ENCODE measurements around the gene PHF23.
A peak's percentile ranks its signal among the peaks of the same experiment; 100 is the strongest.
"Not testable (repeated sequence)": the region's sequence is repeated elsewhere in the genome, so short reads cannot be mapped to it uniquely, and the experiment has no call there.

The PHF23 gene

DNA sequence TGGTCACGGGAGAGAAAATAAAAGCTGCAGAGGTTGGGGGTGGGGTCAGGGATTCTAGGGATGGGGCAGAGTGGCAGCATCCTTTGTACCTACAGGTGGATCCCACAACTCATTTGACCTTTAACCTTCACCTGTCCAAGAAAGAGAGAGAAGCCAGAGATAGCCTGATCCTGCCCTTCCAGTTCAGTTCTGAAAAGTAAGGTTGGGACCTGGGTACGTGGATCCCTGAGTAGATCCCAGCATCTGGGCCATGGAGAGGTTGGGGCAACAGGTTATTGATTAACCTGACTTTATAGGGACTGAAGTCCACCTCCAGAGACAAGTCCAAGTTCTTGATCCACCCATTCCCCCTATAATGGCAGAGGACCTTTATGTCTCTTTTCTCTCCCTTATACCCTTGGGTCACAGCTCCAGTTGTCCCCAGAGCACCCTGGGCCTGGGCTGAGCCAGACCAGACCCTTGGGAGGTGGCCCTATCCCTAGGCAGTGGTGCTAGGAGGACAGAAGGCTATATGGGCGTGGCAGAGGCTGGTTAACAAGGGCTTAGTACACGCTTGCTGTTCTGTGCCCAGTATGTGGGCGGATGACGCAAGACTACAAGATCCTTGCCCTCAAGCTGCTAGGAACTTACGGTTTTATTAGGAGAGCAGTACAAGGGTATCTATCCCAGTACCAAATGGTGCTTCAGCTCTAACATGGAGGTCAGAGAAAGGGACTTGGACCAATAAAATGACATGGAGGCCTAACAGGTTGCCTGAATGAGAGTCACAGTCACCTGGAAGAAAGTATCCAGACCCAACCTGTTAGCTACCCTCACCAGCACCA lies 19.7 kb upstream of the PHF23 start:
- DNase-seq (peak; percentile 27), ATAC-seq (peak; percentile 10)

DNA sequence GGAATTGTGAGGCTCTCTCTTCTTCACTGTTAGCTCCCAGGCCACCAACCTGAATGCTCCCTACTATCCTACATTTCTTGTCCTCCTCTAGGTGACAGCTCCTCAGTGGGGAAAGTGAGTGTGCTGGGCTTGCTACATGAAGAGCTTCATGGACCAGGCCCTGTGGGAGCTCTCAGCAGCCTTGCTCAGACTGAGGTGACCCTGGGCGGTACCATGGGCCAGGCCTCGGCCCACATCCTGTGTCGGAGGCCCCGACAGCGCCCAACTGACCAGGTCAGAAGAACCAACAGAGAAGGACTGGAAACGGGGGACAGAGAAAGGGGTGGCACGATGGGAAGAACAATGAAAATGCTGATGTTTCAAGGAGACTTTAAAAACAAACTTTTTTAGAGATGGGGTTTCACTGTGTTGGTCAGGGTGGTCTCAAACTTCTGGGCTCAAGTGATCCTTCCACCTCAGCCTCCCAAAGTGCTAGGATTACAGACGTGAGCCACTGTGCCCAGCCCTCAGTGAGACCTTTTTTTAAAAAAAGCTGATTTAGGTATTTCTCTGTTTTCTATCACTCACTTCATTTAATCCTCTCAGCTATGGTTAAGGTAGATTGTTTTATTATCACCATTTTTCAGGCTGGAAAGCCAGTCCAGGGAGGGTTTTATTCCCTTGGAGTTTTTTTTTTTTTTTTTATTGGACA lies 17.7 kb upstream of the PHF23 start:
- DNase-seq, result no peak
- ATAC-seq, result no peak

DNA sequence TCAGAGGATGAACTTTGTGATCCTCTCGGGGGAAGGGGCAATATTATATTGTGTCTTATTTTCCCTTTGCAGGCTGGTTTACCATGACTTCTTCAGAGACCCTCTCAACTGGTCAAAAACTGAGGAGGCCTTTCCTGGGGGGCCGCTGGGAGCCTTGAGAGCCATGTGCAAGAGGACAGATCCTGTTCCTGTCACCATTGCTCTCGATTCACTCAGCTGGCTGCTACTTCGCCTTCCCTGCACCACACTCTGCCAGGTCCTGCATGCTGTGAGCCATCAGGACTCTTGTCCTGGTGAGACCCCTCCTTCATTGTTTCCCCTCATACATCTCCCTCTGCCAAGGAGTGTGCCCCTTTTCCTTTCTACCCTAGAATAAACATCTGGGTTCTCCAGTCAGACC lies 15.3 kb upstream of the PHF23 start:
- no peak for ATAC-seq
- DNase-seq, result no peak

DNA sequence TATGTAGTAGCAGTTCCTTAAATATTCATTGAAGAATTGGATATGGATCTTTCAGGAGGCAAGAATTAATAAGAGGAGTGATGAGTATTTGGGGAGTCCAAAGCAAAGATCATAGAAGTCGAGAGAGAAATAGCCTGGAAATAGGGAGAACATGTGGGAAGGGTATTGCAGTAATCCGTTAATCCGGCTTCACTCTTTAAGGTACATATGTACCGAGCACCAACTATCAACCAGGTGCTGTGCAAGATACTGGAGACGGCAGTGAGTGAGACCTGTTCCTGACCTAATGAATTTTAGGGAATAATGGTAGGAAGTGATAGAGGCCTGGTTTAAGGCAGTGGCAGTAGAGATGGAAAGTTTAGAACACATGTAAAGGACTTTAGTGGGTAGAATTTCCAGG lies 13.8 kb upstream of the PHF23 start:
- ATAC-seq (no peak), DNase-seq (no peak)

DNA sequence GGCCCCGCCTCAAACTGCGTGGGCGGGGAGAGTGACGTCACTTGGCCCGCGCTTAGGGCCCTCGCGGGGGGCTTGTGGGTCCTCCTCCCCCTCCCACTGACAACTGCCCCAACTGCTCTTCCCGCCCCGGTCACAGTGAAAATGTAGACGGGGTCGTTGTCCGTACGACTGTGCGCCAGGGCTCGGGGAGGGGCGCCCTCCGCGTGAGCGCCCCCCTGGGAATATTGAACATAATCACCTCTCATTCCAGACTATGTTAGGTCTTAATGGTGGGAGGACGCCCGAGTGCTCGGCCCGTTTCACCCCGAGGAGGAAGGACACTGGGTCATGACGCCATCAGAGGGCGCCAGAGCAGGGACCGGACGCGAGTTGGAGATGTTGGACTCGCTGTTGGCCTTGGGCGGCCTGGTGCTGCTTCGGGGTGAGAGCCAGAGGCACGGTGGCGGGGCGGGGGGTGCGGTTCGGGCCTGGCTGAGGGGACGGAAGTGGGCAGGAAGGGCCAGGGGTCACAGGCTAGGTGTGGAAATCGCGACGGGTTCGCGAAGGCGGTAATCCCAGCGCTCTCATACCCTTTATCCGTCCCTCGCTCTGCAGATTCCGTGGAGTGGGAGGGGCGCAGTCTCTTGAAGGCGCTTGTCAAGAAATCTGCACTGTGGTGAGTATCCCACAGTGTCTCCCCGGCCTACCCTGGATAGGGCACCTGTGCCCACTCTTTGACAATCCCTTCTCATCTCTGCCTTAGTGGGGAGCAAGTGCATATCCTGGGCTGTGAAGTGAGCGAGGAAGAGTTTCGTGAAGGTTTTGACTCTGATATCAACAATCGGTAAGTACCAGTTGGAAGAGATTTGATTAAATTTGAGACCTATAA lies 13.2 kb upstream of the PHF23 start, which contains the start of gene ELP5:
Gene ELP5, plus strand, starts transcription at position 40 of the 868 bp plus-strand sequence. Its CDS starts 336 bp downstream, at position 376.
- DNase-seq (peak; percentile 99), ATAC-seq (peak; percentile 73)

DNA sequence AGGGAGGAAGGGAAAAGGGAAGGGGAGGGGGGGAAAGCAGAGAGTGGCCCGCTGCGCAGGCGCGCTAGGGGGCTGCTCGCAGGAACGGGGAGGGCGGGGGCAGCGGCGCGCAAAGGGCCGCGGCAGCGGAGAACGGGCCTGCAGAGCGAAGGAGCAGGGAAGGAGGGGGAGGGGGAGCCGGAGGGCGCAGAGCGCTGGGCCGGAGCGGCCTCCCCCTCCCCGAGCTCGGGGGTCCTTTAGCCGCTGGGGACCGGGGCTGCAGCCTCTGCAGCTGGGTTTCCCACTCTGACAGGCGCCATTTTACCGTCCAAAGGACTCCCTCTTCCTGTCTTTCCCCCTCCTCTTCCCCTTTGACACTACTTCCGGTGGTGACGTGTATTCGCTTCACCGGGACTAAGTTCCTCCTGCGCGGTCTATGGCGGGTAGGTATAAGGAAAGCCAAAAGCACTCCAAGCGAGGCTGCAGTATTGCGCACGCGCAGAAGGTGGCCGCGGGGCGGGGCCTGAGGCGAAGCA lies 12.5 kb upstream of the PHF23 start, which contains the start of gene CTDNEP1:
Gene CTDNEP1, minus strand, starts transcription at position 74 of the 515 bp plus-strand sequence. CDS start 438 bp downstream, outside the sequence.
- ATAC-seq (peak; percentile 95), DNase-seq (peak; percentile 80)

DNA sequence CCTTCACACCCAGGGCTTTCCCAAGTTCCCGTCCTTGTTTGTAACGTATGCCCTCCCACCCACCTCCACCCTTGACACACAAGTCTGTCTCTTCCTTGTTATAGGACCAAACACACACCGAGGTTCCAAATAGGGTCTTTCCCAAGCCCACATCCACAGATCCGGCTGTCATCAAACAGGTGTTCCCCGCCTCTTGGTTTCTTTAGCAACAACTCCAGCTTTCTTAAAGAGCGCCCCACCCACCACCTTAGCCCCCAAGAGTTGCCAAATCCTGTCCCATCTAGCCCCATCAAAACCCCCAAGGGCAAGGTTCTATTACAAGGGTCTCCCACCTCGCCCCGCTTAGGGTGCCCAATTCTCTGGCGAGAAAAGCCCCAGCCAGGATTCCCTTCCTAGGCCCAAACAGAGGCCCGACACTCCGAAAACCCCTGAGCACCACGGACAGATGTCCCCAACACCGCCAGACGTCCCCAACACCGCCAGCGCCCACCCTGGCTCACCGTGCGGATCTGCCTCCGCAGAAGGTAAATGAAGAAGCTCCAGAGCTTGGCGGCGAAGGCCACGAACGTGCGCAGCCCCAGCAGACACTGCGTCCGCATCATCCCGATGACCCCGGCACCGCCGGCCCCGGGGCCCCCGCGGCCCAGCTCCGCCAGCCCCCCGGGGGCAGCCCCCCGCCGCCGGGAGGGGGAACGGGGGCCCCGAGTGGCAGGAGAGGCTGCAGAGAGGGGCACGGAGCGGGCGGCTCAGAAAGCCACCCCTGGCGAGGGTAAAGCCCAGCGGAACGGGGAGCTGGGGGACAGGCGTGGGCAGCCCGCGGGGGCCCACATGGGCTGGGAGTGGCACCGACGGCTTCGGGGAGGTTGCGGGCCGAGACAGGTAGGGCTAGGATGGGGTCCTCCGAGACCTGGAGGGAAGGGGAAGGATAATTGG lies 11.7 kb upstream of the PHF23 start:
- ATAC-seq, result no peak

DNA sequence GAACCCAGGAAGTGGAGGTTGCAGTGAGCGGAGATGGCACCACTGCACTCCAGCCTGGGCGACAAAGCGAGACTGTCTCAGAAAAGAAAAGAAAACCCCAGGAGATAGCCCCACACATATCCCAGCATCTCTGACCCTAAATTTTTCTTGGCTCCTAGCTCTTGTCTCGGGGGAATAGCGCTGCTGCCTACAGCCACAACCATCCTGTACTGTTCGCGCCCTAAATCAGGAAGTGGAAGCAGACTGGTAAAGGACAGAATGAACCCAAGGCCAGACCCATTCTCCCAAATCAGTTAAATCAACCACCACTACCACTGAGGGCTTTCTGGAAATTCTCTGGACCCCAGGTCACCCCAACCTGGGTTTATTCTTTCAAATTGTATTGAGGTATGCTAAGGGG lies 10.6 kb upstream of the PHF23 start:
- DNase-seq (no peak), ATAC-seq (no peak)

More for the DNA sequence above, 11.7 kb upstream of the PHF23 start:
- no peak for DNase-seq

DNA sequence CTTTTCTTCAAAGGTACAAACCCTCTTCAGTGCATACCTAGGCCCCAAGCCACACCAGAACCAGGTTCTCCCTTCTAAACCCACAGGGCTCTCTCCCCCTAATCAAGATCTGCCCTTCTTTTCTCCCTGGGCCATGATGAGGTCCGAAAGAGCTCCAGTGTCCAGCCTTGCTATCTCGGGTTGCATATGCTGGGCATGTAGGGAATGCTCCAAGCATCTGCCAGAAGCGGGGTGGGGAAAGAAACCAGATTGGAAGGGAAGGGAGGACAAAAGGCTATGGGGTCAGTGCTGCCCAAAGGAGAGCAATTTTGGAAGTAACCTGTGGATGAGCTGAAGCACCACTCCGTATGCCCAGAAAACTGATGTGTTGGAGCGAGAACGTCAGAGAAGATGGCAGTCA lies 10.0 kb upstream of the PHF23 start:
- ATAC-seq, result no peak
- no peak for DNase-seq

DNA sequence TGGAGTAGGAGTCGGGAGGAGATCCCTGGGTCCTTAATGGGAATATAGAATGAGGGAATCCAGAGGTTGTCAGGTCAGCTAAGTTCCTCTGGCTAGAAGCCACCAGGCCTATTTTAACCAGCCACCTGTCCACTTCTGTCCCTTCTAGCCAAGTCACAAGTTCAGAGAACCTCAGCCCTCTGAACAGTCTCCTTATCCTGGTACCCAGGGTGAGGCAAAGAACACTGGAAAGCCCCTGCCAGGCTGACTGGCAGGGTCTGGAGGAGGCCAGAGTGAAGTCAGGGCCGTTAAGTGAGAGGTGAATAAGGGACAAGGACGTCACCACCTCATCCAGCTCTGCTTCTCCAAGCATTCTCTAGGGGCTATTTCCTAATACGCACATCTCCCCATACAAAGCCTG lies 9.5 kb upstream of the PHF23 start:
- DNase-seq (no peak), ATAC-seq (no peak)

DNA sequence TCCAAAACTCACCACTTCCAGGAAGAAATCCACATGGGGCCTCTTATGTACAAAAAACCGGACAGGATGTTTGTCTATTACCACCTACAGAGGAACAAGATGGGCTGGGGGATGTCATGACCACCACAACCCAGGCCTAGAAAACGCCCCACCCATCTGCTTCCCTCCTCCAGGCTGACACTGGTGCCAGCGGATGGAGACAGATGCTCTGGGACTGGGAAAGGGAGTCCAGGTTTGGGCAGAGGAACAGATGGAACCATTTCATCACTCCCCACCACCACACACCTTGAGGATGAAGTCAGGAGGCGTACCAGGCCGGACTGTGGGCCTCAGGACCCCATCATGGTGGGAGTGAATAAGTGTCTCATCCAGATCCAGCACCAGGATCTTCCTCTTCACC lies 7.5 kb upstream of the PHF23 start:
- DNase-seq, result no peak
- ATAC-seq, result no peak

DNA sequence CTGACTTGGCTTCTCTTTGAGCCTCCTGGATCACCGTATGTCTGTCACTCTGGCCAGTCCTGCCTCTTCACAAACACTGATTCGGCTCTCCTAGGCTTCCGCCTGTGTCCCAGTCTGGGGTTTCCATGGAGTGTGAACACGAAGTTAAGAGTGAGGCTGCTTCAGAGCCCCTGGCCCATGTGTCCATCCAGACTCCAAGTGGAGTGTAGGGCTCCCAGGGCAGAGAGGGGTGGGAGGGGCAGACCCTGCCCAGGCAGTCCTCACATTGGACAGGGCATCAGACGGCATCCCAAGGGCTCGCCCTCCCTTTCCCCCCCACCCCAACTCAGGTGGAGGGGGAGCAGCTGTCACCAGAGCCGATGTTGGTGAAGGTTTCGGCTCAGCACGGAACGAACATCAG lies 4.6 kb upstream of the PHF23 start:
- not testable (repeated sequence) for ATAC-seq, DNase-seq

DNA sequence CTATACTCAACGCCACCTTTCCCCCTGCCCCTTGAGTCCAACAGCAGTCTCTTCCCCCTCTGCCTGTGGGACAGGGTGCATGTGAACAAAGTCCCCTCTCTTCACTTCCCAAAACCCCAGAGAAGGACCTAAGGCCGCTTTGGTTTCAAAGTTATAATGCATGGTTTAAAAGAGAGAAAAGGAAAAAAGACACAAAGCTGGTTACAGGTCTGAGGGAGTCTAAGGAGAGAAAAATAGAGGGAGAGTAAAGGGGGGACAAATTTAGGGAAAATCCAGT lies 4.1 kb upstream of the PHF23 start:
- ATAC-seq (no peak), DNase-seq (no peak)

DNA sequence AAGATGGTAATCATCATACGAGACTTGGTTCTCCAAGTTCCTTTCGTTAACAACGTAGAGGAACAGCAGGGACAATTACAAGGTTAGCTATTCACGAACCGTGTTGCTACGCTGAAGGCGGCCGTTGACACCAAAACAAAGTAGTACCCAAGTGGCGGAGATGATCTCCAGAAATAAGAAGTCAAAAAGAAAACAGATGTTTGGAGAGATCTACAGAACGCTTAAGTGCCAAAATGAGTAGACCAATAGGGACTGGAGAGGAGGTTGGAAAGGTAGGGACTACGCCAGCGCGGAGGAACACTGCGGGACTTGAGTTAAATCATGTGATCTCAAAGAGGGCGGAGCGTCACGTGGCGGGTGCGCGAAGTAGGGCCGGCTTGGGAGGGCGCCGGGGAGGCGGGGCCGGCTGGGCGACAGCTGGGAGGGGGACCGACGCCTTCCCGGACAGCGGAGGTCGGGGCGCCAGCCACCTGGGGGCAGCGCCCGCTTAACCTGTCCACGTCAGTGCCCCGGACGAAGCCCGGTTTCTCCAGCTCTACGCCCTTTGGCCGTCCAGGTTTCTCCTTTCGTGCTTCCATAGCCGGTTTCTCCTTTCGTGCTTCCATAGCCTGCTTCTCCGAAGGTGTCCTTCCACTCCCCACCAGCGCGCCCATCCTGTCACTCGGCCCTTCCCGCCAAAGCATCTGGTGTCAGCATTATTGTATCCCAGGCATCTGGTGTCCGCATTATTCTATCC lies 3.6 kb upstream of the PHF23 start:
- peak; percentile 52 for ATAC-seq

DNA sequence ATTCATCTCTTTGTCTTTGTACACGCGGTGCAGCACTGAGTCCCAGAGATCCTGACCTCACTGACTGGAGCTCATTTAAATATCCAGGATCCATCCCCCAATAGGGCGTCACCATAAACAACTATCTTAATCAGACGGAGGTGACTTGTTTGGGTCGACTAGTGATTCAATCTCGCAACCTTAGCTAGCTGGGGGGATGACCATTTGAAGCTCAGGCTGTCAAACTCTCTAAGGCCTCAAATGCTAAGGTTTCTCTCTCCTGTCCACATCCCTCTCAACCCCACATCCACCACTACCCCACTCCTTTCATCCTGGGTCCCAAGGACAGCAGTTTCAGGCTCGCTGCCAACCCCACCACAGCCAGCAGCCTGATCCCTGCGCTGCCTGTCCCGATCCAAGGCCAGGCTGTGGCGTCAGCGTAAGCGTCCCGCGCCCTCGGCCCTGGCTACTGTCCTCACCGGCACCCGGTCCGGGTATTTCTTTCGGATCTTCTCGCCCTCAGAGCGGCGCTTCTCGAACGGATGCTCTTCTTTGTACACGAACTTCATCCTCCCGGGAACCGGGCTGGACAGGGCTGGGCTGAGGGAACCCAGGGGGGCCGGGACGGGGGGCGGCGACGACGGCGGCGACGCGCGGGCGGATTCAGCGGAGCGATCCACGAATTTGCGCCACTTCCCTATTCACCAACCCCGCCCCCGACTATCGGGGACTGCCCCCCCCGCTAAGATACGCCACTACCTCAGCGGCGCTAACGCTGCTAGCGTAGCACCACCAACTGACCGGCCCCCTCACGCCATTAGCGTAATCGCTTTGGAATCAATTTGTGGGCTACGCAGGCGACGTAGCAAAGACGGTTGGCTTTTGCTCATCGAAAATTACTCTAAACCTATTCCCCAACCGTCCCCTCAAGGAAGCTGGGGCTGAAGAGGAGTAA lies 2.8 kb upstream of the PHF23 start, which contains the start of gene GABARAP:
Gene GABARAP, minus strand, starts transcription at position 667 of the 934 bp plus-strand sequence. Its CDS starts 119 bp downstream, at position 548.
- DNase-seq (peak; percentile 95), ATAC-seq (peak; percentile 21)

More for the DNA sequence above, 3.6 kb upstream of the PHF23 start:
- peak; percentile 93 for DNase-seq

DNA sequence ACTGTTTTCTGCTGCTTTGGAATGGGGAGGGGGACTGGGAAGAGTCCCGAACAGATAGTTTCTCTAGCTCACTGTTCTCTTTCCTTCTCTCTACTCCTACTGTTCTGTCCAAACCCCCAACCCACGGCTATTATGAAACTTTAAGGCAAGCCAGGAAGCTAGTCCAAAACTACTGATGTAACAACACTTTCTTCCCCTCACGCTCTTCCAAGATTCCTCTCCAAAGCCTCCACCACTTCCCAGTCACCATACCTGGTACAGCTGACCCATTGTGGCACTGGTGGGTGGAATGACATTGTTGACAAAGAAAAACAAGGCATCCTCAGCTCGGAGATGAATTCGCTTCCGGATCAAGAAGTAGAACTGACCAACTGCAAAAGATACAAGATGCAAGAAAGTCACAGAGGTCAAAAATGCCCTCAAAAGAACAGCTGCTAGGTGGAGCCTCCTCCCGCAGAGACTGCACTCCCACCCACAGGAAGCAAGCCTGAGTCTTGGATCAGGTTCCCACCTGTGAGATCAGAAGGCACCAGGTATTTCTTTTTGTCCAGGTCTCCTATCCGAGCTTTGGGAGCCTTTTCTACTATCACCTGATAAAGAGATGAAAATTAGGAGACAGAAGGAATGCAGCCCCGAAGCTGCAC lies 2.0 kb upstream of the PHF23 start:
- DNase-seq (no peak), ATAC-seq (no peak)

DNA sequence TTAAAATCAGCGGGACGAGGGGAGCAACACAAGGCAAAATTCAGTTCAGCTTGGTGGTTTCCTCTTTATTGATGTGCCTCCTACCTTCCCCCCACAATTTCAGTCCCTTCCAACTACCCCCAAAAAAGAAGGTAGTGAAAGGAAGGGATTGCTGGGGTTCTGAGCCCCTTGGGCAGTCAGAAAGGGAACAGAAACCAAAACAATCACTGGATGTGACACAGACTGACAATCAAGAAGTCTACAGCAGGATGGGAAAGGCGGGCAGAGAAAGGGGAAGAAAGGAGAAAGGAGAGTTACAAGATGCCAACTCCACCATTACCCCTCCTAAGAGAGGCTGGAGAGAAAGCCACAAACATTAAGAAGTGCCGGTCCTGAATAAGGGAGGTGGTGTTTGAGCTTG lies 1.1 kb upstream of the PHF23 start:
- ATAC-seq, result no peak
- DNase-seq, result no peak

DNA sequence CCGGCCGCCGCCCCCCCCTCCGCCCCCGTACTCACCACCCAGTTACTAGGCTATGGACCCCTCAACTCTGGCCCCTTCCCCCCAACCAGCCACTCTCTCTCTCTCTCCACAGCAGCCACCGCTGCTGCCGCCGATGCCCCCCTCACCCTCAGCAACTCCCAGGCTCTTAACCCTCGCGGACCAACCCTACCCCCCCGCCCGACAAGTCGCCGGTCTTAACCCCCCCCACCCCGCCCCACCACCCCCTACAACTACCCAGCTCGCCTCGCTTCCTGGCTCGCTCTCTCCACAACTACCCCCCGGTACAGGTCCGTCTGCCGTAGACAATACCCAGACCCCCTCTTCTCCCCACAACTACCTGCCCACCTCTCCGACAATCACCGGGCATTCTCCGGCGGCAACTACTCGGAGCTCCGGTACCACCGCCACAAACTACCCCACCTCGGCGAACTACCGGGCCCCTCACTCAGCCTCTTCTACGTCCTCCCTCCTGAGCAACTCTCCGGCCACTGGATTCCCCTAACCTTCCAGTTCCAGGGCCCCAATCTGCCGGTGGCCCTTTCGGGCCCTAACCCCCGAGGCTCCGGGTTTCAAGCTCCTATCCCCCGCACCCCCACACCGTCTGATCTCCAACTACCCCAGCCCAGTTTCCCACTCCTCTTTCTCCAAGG lies 702 bp downstream of the PHF23 start:
- ATAC-seq (no peak), DNase-seq (peak; percentile 44)
